Fibroblast of lung (primary cell): ENCODE data around the gene RAB8B. TPM values are rescaled to one million over a fixed set of nuclear protein-coding genes. Genes with fewer than 3 reads are reported as not detected.
"Not testable (repeated sequence)": the region's sequence is repeated elsewhere in the genome, so short reads cannot be mapped to it uniquely, and the experiment has no call there.

Experiments used
- DNase-seq, 2 donors: peaks; one replicate each; pipeline versions ENCODE4 v3.0.0 to v3.0.0-alpha.2; 2010; ENCODE audit warnings: low read depth in 2 of 2
- H2AFZ ChIP-seq: 2 replicates; pipeline ENCODE4 v1.5.1; 2012; ENCODE audit warnings: low read length, control low read depth, inconsistent platforms
- H3K27ac ChIP-seq: 2 replicates; pipeline ENCODE4 v1.5.1; 2011; ENCODE audit warnings: low read length, control low read depth; ENCODE audit not compliant: insufficient read depth
- H3K27me3 ChIP-seq: 2 replicates; pipeline ENCODE4 v1.5.1; 2011; ENCODE audit warnings: mild to moderate bottlenecking, low read length; ENCODE audit not compliant: control insufficient read depth, insufficient read depth
- H3K36me3 ChIP-seq: 2 replicates; pipeline ENCODE4 v1.5.1; 2011; ENCODE audit warnings: low read length; ENCODE audit not compliant: control insufficient read depth, insufficient read depth
- H3K4me1 ChIP-seq: 2 replicates; pipeline ENCODE4 v1.5.1; 2011; ENCODE audit warnings: low read length; ENCODE audit not compliant: control insufficient read depth, insufficient read depth; ENCODE audit errors: extremely low read depth
- H3K4me2 ChIP-seq: 2 replicates; pipeline ENCODE4 v1.5.1; 2011; ENCODE audit warnings: low read length, control low read depth; ENCODE audit not compliant: insufficient read depth; ENCODE audit errors: extremely low read depth
- H3K4me3 ChIP-seq, 4 experiments: fragments of 200-600 bp in 1 of 4; sonication (generic) in 1 of 4; replicated peaks in 1 of 4; 2 replicates each; pipeline ENCODE4 v1.5.1; 2011 to 2016; ENCODE audit warnings: low read length in 4 of 4, low read depth in 3 of 4, mild to moderate bottlenecking in 3 of 4, control low read depth in 2 of 4, inconsistent platforms in 1 of 4, mixed read lengths in 1 of 4; ENCODE audit not compliant: insufficient read depth in 1 of 4; ENCODE audit errors: control extremely low read depth in 1 of 4
- H3K79me2 ChIP-seq: 2 replicates; pipeline ENCODE4 v1.5.1; 2012; ENCODE audit warnings: mild to moderate bottlenecking, low read length, inconsistent platforms; ENCODE audit not compliant: control insufficient read depth, insufficient read depth
- H3K9ac ChIP-seq: 2 replicates; pipeline ENCODE4 v1.5.1; 2011; ENCODE audit warnings: mild to moderate bottlenecking, low read length, control low read depth; ENCODE audit not compliant: insufficient read depth
- H3K9me3 ChIP-seq: 2 replicates; pipeline ENCODE4 v1.5.1; 2012; ENCODE audit warnings: low read depth, low read length; ENCODE audit not compliant: control insufficient read depth, insufficient read depth
- H4K20me1 ChIP-seq: 2 replicates; pipeline ENCODE4 v1.5.1; 2011; ENCODE audit warnings: low read length; ENCODE audit not compliant: control insufficient read depth, insufficient read depth; ENCODE audit errors: extremely low read depth
- EZH2 ChIP-seq: IDR thresholded peaks from 2 replicates; pipeline ENCODE4 v1.5.1; 2012; ENCODE audit warnings: low read length, control low read depth, mild to moderate bottlenecking; ENCODE audit errors: missing control alignments
- polyA plus RNA-seq, 2 donors: library from polyadenylated mRNA; depleted of rRNA in 1 of 2; stranded (reverse) in 1 of 2; unstranded in 1 of 2; fragments of >200 nt; gene quantifications; 2 replicates each; pipeline ENCODE4 v1.2.1, GENCODE V29; 2011 to 2012; ENCODE audit warnings: missing spikeins in 1 of 2
- total RNA-seq: library from RNA; depleted of rRNA; stranded (reverse); fragments of >200 nt; gene quantifications from 2 replicates; pipeline ENCODE4 v1.2.1, GENCODE V29; 2014
- TF ChIP-seq, protein P1 (sequence below), 2 donors: IDR thresholded peaks in 1 of 2; conservative IDR thresholded peaks in 1 of 2; 1 replicate in 1 of 2; 2 replicates in 1 of 2; pipeline ENCODE4 v1.5.1; 2011 to 2012; ENCODE audit warnings: low read length in 2 of 2, control low read depth in 1 of 2, inconsistent platforms in 1 of 2, low read depth in 1 of 2, mild to moderate bottlenecking in 1 of 2

RAB8B gene
- total and polyA plus RNA-seq, 2 donors (not counting 1 experiment from before 2014, with no cell fraction given): 107 to 111 TPM

DNA sequence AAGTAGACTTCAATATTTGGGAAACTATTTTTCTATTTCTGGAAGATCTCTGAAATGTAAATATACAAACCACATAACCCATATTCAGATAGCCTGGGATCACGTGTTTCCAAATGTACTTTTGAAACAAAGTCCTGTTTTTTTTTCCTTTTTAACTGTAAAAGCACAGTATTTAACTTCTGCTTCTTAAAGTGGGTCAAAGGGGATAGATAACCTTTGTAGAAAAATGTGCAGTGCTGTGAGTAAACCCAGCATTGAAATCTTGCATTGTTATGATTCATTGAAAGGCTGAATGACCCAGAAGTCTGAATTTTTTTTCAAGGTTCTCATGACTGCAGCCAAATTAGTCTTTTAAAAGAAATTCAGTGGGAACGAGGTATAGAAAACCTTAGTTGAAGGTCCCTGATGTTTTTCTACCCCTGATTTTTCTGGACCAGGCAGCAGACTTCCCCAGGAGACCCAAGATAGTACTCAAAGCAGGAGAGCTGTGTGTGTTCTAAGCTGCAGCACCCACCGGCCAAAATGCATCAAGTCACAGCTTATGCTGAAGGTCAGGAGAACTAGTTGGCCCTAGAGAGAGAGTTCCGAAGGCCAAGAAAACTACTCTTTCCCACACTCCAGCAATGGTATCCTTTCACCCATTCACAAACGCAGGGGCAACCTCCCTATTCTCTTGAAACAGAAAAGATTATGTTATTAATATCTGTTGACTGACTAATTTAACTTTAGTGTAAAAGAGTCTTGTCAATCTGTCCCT is 44.4 kb downstream of the RAB8B start:
- no peaks in the 10 kb centered on the region for H3K36me3 ChIP-seq
- H3K4me1 ChIP-seq: peaks cover 36% of the 10 kb centered on the region
- DNase-seq: peak; percentile 89 to 93
- no peak for TF ChIP-seq EZH2
- TF ChIP-seq, protein P1, sequence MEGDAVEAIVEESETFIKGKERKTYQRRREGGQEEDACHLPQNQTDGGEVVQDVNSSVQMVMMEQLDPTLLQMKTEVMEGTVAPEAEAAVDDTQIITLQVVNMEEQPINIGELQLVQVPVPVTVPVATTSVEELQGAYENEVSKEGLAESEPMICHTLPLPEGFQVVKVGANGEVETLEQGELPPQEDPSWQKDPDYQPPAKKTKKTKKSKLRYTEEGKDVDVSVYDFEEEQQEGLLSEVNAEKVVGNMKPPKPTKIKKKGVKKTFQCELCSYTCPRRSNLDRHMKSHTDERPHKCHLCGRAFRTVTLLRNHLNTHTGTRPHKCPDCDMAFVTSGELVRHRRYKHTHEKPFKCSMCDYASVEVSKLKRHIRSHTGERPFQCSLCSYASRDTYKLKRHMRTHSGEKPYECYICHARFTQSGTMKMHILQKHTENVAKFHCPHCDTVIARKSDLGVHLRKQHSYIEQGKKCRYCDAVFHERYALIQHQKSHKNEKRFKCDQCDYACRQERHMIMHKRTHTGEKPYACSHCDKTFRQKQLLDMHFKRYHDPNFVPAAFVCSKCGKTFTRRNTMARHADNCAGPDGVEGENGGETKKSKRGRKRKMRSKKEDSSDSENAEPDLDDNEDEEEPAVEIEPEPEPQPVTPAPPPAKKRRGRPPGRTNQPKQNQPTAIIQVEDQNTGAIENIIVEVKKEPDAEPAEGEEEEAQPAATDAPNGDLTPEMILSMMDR (conservative IDR thresholded peaks at IDR 0.05 in 1 of 2, IDR thresholded peaks at IDR 0.05 in 1 of 2; ENCODE audit: low read depth in 1 of 2, low read length in 2 of 2): no peak
- no peaks in the 10 kb centered on the region for H3K9me3 ChIP-seq
- peaks cover 23% of the 10 kb centered on the region for H3K79me2 ChIP-seq
- H3K27me3 ChIP-seq: no peaks in the 10 kb centered on the region
- peak overlapping the region; percentile 68 for H3K4me2 ChIP-seq
- peak overlapping the region; percentile 29 for H3K9ac ChIP-seq
- H3K4me3 ChIP-seq: peak overlapping the region in 3 of 4 experiments; percentile 1 to 38 (median 11)
- peak overlapping the region; percentile 82 for H3K27ac ChIP-seq
- H4K20me1 ChIP-seq: no peaks in the 10 kb centered on the region
- H2AFZ ChIP-seq: no peak overlapping the region

DNA sequence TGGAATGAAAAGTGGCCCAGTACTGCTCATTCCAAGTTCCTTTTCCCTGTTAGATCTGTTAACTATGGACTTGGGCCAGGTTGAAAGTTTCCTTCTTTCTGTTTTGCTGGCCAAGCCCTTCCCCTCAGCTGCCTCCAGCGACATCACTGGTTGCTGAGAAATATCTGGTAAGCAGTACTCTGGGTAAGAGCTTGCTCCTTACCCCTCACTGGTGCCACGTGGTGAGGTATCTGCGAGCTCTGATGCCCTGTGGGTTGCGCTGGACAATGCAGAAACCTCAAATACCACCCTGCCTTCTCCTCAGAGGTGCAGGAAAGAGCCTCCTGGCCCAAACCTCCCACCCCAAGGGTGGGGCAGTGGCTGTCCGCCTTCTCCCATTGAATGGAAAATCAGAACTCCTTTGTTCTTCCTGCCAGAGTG is 45.1 kb downstream of the RAB8B start:
- Histone ChIP-seq H3K79me2 (peaks cover 23% of the 10 kb centered on the region), H3K4me3 (peak overlapping the region in 1 of 4 experiments; percentile 8), H3K9me3 (no peaks in the 10 kb centered on the region), H3K36me3 (no peaks in the 10 kb centered on the region), H4K20me1 (no peaks in the 10 kb centered on the region), H3K27me3 (no peaks in the 10 kb centered on the region), H3K9ac (peak overlapping the region; percentile 29), H2AFZ (no peak overlapping the region), H3K27ac (peak overlapping the region; percentile 82), H3K4me1 (peaks cover 37% of the 10 kb centered on the region), H3K4me2 (peak overlapping the region; percentile 68)
- TF ChIP-seq, protein P1 (conservative IDR thresholded peaks at IDR 0.05 in 1 of 2, IDR thresholded peaks at IDR 0.05 in 1 of 2; ENCODE audit: low read depth in 1 of 2, low read length in 2 of 2): no peak
- peak; percentile 80 to 90 for DNase-seq

DNA sequence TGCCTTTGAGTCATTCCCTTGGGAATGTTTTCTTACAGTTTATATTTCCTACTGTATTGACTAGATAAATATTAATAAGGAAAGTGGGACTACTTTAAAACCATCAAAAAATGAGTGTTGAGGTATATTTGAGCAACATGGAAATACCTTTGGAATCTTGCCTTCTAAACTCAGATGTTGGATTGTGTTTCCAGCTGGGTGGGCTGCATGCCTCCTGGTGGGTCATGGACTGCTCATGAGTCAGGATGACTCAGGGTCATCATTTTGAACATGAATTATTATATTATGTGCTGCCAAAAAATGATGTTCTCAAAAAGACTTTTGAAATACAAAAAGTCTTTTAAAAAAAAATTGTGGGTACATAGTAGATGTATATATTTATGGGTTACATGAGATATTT is 46.9 kb downstream of the RAB8B start:
- peak; percentile 89 to 93 for DNase-seq
- Histone ChIP-seq H3K9me3 (no peaks in the 10 kb centered on the region), H3K27me3 (no peaks in the 10 kb centered on the region), H3K36me3 (no peaks in the 10 kb centered on the region), H3K4me1 (peaks cover 36% of the 10 kb centered on the region), H3K9ac (no peak overlapping the region), H4K20me1 (no peaks in the 10 kb centered on the region), H3K27ac (no peak overlapping the region), H3K4me3 (no peak overlapping the region), H3K79me2 (peaks cover 30% of the 10 kb centered on the region), H2AFZ (no peak overlapping the region), H3K4me2 (no peak overlapping the region)
- TF ChIP-seq, protein P1 (conservative IDR thresholded peaks at IDR 0.05 in 1 of 2, IDR thresholded peaks at IDR 0.05 in 1 of 2; ENCODE audit: low read depth in 1 of 2, low read length in 2 of 2): no peak
- TF ChIP-seq EZH2: no peak

DNA sequence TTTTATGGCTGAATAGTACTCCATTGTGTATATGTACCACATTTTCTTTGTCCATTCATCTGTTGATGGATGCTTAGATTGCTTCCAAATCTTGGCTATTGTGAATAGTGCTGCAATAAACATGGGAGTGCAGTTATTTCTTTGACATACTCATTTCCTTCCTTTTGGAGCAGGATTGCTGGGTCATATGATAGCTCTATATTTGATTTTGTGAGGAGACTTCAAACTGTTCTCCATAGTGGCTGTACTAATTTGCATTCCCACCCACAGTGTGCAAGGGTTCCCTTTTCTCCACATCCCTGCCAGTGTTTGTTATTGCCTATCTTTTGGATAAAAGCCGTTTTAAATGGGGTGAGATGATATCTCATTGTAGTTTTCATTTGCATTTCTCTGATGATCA is 47.7 kb downstream of the RAB8B start:
- not testable (repeated sequence) for H3K36me3 ChIP-seq, H4K20me1 ChIP-seq, H3K9me3 ChIP-seq, H3K4me2 ChIP-seq, H3K27ac ChIP-seq, H3K27me3 ChIP-seq, H3K4me3 ChIP-seq, DNase-seq, H2AFZ ChIP-seq, H3K9ac ChIP-seq
- Histone ChIP-seq H3K4me1 (peaks cover 31% of the 10 kb centered on the region), H3K79me2 (peaks cover 29% of the 10 kb centered on the region)
